Glutamatergic neuron (in vitro differentiated cells): ENCODE data around the gene SEPTIN5. TPM values are rescaled to one million over a fixed set of nuclear protein-coding genes. Genes with fewer than 3 reads are reported as not detected.
"Not testable (repeated sequence)": the region's sequence is repeated elsewhere in the genome, so short reads cannot be mapped to it uniquely, and the experiment has no call there.

ENCODE experiments used
- DNase-seq: peaks from one replicate; pipeline ENCODE4 v3.0.0; 2022
- H3K27ac Mint-ChIP-seq: one replicate; pipeline ENCODE4 v1.8.0; 2020; ENCODE audit warnings: mild to moderate bottlenecking, mixed read lengths, inconsistent platforms; ENCODE audit not compliant: unreplicated experiment
- H3K27me3 Mint-ChIP-seq: one replicate; pipeline ENCODE4 v1.8.0; 2020; ENCODE audit warnings: mild to moderate bottlenecking, moderate library complexity, mixed read lengths, inconsistent platforms; ENCODE audit not compliant: unreplicated experiment
- H3K36me3 Mint-ChIP-seq: one replicate; pipeline ENCODE4 v1.8.0; 2020; ENCODE audit warnings: mild to moderate bottlenecking, mixed read lengths, inconsistent platforms; ENCODE audit not compliant: unreplicated experiment
- H3K4me1 Mint-ChIP-seq: one replicate; pipeline ENCODE4 v1.8.0; 2020; ENCODE audit warnings: mild to moderate bottlenecking, low read depth, mixed read lengths, inconsistent platforms; ENCODE audit not compliant: unreplicated experiment
- H3K4me3 Mint-ChIP-seq: one replicate; pipeline ENCODE4 v1.8.0; 2020; ENCODE audit warnings: mild to moderate bottlenecking, mixed read lengths, inconsistent platforms; ENCODE audit not compliant: unreplicated experiment
- H3K9me3 Mint-ChIP-seq: one replicate; pipeline ENCODE4 v1.8.0; 2020; ENCODE audit warnings: mild to moderate bottlenecking, moderate library complexity, mixed read lengths, inconsistent platforms; ENCODE audit not compliant: unreplicated experiment
- CTCF ChIP-seq: fragments of 200-600 bp; sonication (generic); IDR thresholded peaks from one replicate; pipeline ENCODE4 v1.5.0; 2021; ENCODE audit not compliant: partially characterized antibody, unreplicated experiment
- total RNA-seq: library from RNA; stranded (reverse); fragmentation: NEBNext Ultra II Directional; extraction: Animal tissue kit (Norgen Biotek cat#: 25700); gene quantifications from one replicate; pipeline ENCODE4 v1.2.1, GENCODE V29; 2021; ENCODE audit not compliant: unreplicated experiment

Gene SEPTIN5
- total RNA-seq, 1 donor from 2014 or later = 96.0 TPM

- Mint-ChIP-seq H3K27me3 (peaks cover 52% of the 10 kb centered on the region), H3K9me3 (peaks cover 24% of the 10 kb centered on the region), H3K4me1 (peaks cover 7% of the 10 kb centered on the region), H3K4me3 (peak overlapping the region; percentile 80), H3K27ac (peak overlapping the region; percentile 66), H3K36me3 (peaks cover 8% of the 10 kb centered on the region)
- TF ChIP-seq CTCF = no peak
- no peak for DNase-seq
Measured at GRCh38 chr22:19724927-19725661, 10.8 kb downstream of the SEPTIN5 start.

GRCh38 chr22:19726064-19726788 lies 11.9 kb downstream of the SEPTIN5 start:
- H3K27ac Mint-ChIP-seq = not testable (repeated sequence)

GRCh38 chr22:19727310-19728150 lies 13.2 kb downstream of the SEPTIN5 start:
- Mint-ChIP-seq H3K27ac (peak overlapping the region; percentile 48), H3K36me3 (no peaks in the 10 kb centered on the region), H3K27me3 (peaks cover 37% of the 10 kb centered on the region), H3K9me3 (peaks cover 23% of the 10 kb centered on the region), H3K4me3 (peak overlapping the region; percentile 34), H3K4me1 (peaks cover 5% of the 10 kb centered on the region)
- TF ChIP-seq CTCF = no peak
- DNase-seq = no peak

More at GRCh38 chr22:19726064-19726788, 11.9 kb downstream of the SEPTIN5 start:
- not testable (repeated sequence) for DNase-seq, H3K4me1 Mint-ChIP-seq, H3K36me3 Mint-ChIP-seq, H3K4me3 Mint-ChIP-seq
- peaks cover 23% of the 10 kb centered on the region for H3K9me3 Mint-ChIP-seq
- H3K27me3 Mint-ChIP-seq = peaks cover 43% of the 10 kb centered on the region

GRCh38 chr22:19728271-19728670 lies 14.0 kb downstream of the SEPTIN5 start:
- Mint-ChIP-seq H3K4me1 (peaks cover 6% of the 10 kb centered on the region), H3K27ac (no peak overlapping the region), H3K36me3 (no peaks in the 10 kb centered on the region), H3K4me3 (no peak overlapping the region), H3K9me3 (peaks cover 23% of the 10 kb centered on the region), H3K27me3 (peaks cover 37% of the 10 kb centered on the region)
- DNase-seq = no peak
- TF ChIP-seq CTCF = no peak

- H3K4me1 Mint-ChIP-seq = peaks cover 6% of the 10 kb centered on the region
Measured at GRCh38 chr22:19728836-19729235, 14.5 kb downstream of the SEPTIN5 start.

More at GRCh38 chr22:19728836-19729235, 14.5 kb downstream of the SEPTIN5 start:
- no peak for TF ChIP-seq CTCF
- Mint-ChIP-seq H3K27me3 (peaks cover 37% of the 10 kb centered on the region), H3K27ac (no peak overlapping the region), H3K4me3 (no peak overlapping the region), H3K9me3 (peaks cover 23% of the 10 kb centered on the region), H3K36me3 (no peaks in the 10 kb centered on the region)
- no peak for DNase-seq
